KMS-11 (cell line): ENCODE measurements around the gene PRSS27.

Experiments
- H2AFZ ChIP-seq: fragments of 200-600 bp; sonication (generic); 2 replicates; pipeline ENCODE4 v1.6.1; 2016; ENCODE audit warnings: antibody characterized with exemption, mixed run types, low read depth
- H3K27ac ChIP-seq: fragments of 200-600 bp; sonication (generic); 2 replicates; pipeline ENCODE4 v1.6.1; 2016; ENCODE audit warnings: mild to moderate bottlenecking, mixed run types
- H3K27me3 ChIP-seq: fragments of 200-600 bp; sonication (generic); 2 replicates; pipeline ENCODE4 v1.6.1; 2017; ENCODE audit warnings: mild to moderate bottlenecking, low read depth, mixed run types, moderate library complexity; ENCODE audit not compliant: insufficient read depth
- H3K36me3 ChIP-seq: fragments of 200-600 bp; sonication (generic); 2 replicates; pipeline ENCODE4 v1.6.1; 2017; ENCODE audit warnings: mild to moderate bottlenecking, mixed run types; ENCODE audit not compliant: insufficient read depth
- H3K4me1 ChIP-seq: fragments of 200-600 bp; sonication (generic); 2 replicates; pipeline ENCODE4 v1.6.1; 2016; ENCODE audit warnings: mild to moderate bottlenecking, low read depth, mixed run types; ENCODE audit not compliant: poor library complexity, severe bottlenecking
- H3K4me2 ChIP-seq: fragments of 200-600 bp; sonication (generic); 2 replicates; pipeline ENCODE4 v1.7.0; 2016; ENCODE audit warnings: mild to moderate bottlenecking, mixed run types
- H3K4me3 ChIP-seq: fragments of 200-600 bp; sonication (generic); IDR thresholded peaks from 2 replicates; pipeline ENCODE4 v1.6.1; 2017; ENCODE audit warnings: low read depth, low read length, mixed read lengths; ENCODE audit not compliant: insufficient read depth
- H3K79me2 ChIP-seq: fragments of 200-600 bp; sonication (generic); 2 replicates; pipeline ENCODE4 v1.6.1; 2016; ENCODE audit warnings: low read depth, mixed run types; ENCODE audit not compliant: insufficient read depth
- H3K9ac ChIP-seq: fragments of 200-600 bp; sonication (generic); 2 replicates; pipeline ENCODE4 v1.6.1; 2016; ENCODE audit warnings: mild to moderate bottlenecking, mixed run types
- H4K20me1 ChIP-seq: fragments of 200-600 bp; sonication (generic); 2 replicates; pipeline ENCODE4 v1.6.1; 2016; ENCODE audit warnings: mild to moderate bottlenecking, mixed run types; ENCODE audit not compliant: insufficient read depth
- TF ChIP-seq, protein P1 (sequence below): fragments of 200-600 bp; sonication (generic); conservative IDR thresholded peaks from 2 replicates; pipeline ENCODE4 v1.6.1; 2017; ENCODE audit warnings: low read depth, mild to moderate bottlenecking, antibody characterized with exemption, low read length, moderate library complexity, mixed read lengths

PRSS27 gene

DNA sequence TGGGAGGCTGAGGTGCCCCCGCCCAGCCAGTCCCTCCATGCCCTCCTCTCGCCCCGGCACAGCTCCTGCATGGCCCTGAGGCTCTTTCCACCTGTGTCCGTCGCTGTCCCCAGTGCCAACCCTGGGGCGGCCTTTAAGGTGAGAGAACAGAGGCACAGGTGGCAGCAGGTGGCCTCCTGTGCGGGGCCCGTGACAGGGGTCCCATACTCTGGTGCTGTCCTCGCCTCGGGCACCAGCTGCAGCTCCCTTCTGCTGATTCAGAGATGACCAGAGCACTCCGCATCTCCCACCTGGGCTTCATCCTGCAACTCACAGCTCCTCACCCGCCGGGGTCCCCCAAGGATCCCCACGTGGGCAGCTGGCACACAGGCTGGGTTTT lies 8.0 kb downstream of the PRSS27 start:
- Histone ChIP-seq H3K4me1 (no peaks in the 10 kb centered on the region), H2AFZ (no peak overlapping the region), H3K4me3 (no peak overlapping the region), H3K9ac (no peak overlapping the region), H3K4me2 (no peak overlapping the region), H4K20me1 (no peaks in the 10 kb centered on the region), H3K27me3 (peaks cover 26% of the 10 kb centered on the region), H3K79me2 (no peaks in the 10 kb centered on the region), H3K27ac (no peak overlapping the region), H3K36me3 (no peaks in the 10 kb centered on the region)
- TF ChIP-seq, protein P1, sequence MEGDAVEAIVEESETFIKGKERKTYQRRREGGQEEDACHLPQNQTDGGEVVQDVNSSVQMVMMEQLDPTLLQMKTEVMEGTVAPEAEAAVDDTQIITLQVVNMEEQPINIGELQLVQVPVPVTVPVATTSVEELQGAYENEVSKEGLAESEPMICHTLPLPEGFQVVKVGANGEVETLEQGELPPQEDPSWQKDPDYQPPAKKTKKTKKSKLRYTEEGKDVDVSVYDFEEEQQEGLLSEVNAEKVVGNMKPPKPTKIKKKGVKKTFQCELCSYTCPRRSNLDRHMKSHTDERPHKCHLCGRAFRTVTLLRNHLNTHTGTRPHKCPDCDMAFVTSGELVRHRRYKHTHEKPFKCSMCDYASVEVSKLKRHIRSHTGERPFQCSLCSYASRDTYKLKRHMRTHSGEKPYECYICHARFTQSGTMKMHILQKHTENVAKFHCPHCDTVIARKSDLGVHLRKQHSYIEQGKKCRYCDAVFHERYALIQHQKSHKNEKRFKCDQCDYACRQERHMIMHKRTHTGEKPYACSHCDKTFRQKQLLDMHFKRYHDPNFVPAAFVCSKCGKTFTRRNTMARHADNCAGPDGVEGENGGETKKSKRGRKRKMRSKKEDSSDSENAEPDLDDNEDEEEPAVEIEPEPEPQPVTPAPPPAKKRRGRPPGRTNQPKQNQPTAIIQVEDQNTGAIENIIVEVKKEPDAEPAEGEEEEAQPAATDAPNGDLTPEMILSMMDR = no peak

DNA sequence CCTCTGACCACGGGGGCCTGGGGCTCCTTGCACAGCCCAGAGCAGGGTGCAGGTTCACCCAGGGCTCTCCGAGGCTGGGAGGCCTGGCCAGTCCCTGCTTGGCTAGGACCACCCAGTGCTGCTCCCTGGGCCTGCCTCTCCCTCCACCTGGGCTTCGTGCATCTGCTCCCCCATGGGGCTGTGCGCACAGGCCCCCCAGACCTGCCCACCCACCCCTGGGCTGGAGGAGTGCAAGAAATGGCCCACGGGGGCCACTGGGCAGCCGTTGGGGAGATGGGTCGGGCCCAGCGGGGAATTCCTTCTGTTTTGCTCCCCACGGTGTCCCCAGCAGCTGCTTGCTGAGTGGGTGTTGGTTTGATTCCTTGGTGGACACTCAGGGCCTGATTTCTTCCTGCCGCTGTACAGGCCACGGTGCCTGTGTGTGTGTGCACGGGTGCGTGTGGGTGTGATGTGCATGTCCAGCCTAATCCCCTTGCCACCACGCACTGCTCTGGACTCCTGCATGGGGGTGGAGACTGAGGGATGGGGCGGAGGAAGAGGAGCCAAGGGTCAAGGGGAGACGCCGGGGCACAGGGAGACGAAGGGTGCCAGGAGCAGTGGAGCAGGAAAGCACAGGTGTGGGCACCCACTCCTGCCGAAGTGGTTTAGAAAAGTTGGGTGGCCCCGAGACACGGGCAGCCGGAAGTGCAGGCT lies 8.5 kb downstream of the PRSS27 start:
- no peak overlapping the region for H3K9ac ChIP-seq
- H3K4me1 ChIP-seq = no peaks in the 10 kb centered on the region
- H3K27ac ChIP-seq = no peak overlapping the region
- H3K27me3 ChIP-seq = peaks cover 26% of the 10 kb centered on the region
- no peaks in the 10 kb centered on the region for H4K20me1 ChIP-seq
- H2AFZ ChIP-seq = no peak overlapping the region
- H3K36me3 ChIP-seq = no peaks in the 10 kb centered on the region
- no peaks in the 10 kb centered on the region for H3K79me2 ChIP-seq
- H3K4me3 ChIP-seq = no peak overlapping the region
- TF ChIP-seq, protein P1 = no peak
- no peak overlapping the region for H3K4me2 ChIP-seq

DNA sequence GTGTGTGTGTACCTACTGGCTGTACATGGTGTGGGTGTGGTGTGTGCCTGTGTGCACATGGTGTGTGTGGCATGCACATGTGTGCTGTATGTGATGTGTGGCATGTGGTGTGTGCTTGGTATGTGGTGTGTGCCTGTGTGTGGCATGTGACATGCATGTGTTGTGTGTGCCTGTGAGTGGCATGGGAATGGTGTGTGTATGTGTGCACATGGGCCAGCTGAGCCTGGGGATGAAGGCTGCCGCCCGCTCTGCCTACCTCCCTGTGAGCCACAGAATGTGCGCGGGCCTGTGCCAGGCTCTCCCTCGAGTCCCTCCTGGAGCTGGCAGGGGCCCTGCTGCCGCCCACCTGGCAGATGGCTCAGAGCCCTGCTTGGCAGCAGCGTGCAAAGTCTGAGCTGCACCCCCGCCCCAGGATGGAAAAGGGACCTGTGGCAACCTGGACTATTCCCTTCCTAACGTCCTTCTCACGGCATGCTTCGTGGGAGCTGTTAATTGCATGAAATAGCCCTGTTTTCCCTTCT lies 9.3 kb downstream of the PRSS27 start:
- Histone ChIP-seq H2AFZ (no peak overlapping the region), H3K27me3 (peaks cover 22% of the 10 kb centered on the region), H3K4me1 (no peaks in the 10 kb centered on the region), H3K79me2 (no peaks in the 10 kb centered on the region), H3K27ac (no peak overlapping the region), H3K4me3 (no peak overlapping the region), H3K4me2 (no peak overlapping the region), H3K36me3 (no peaks in the 10 kb centered on the region), H4K20me1 (no peaks in the 10 kb centered on the region), H3K9ac (no peak overlapping the region)
- TF ChIP-seq, protein P1 = no peak

DNA sequence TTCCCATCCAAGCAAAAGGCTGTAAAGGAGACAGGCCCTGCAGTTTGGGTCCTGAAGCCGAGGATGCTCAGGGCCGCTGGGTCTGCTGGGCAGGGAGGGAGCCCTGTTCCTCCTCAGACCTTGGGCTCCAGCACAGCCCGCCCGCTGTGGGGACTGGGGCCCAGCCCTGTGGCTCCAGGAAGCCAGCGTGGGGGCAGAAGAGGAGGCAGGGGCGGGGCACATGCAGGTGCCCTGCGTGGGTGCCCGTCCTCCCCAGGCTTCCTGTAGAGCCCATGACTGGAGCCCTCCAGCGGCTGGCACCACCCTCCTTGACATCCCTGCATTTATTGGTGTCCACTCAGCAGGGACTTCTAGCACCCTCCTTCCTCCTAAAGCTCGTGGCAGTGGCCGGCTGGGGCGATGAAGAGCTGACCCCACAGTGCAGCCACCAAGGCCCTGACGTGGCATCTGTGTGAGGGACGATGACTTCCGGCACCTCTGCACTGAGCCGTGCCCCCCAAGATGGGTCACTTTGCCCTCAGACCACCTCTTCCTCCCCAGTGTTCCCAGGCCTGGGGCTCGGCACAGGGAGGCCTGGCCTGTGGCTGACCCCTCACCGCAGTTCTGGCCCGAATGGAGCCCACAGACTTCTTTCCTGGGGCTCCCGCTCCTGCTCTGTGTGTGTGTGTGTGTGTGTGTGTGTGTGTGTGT lies 9.9 kb downstream of the PRSS27 start:
- no peaks in the 10 kb centered on the region for H3K4me1 ChIP-seq
- TF ChIP-seq, protein P1 = no peak
- H3K27ac ChIP-seq = no peak overlapping the region
- H3K9ac ChIP-seq = no peak overlapping the region
- H3K27me3 ChIP-seq = peaks cover 21% of the 10 kb centered on the region
- no peaks in the 10 kb centered on the region for H3K36me3 ChIP-seq
- H3K4me3 ChIP-seq = no peak overlapping the region
- no peak overlapping the region for H2AFZ ChIP-seq
- H3K4me2 ChIP-seq = no peak overlapping the region
- no peaks in the 10 kb centered on the region for H3K79me2 ChIP-seq
- no peaks in the 10 kb centered on the region for H4K20me1 ChIP-seq
